Prostate gland (tissue), 2 donors: ENCODE data around the gene SEPTIN8.

Experiments used
- POLR2A ChIP-seq: fragments of 450-650 bp; IDR thresholded peaks from one replicate; pipeline ENCODE4 v1.6.1; 2016; ENCODE audit warnings: antibody characterized with exemption, mild to moderate bottlenecking
- POLR2AphosphoS5 ChIP-seq: sonication (generic); formaldehyde crosslinking; IDR thresholded peaks from one replicate; pipeline ENCODE4 v1.6.1; 2017; ENCODE audit warnings: antibody characterized with exemption
- TF ChIP-seq, protein P1 (sequence below), 4 experiments: fragments of 200-600 bp in 2 of 4; fragments of 450-650 bp in 2 of 4; sonication (generic) in 2 of 4; IDR thresholded peaks; 1 replicate in 3 of 4; 2 replicates in 1 of 4; pipeline ENCODE4 v1.5.1; 2016 to 2019; ENCODE audit warnings: antibody characterized with exemption in 4 of 4, mild to moderate bottlenecking in 2 of 4, moderate library complexity in 2 of 4

DNA sequence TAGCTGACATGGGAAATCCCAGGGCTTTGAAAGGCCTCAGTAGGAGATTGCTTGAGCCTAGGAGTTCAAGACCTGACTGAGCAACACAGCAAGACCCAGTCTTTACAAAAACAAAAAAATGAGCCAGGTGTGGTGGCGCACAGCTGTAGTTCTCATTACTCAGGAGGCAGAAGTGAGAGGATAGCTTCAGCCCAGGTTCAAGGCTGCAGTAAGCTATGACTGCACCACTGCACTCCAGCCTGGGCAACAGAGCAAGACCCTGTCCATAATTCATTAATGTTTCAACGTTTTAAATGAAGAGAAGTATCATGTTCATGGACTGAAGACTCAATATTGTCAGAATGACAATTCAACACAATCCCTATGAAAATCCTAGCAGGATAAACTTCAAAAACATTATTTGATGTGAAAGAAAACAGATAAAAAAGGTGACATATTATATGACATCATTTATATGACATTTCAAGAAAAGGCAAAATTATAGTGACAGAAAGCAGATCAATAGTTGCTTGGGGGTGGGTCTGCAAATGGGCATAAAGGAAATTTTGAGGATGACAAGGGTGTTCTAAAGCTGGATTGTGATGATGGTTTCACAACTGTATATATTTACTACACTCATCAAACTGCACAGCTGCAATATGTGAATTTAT is 43.4 kb downstream of the SEPTIN8 start:
- TF ChIP-seq, protein P1, sequence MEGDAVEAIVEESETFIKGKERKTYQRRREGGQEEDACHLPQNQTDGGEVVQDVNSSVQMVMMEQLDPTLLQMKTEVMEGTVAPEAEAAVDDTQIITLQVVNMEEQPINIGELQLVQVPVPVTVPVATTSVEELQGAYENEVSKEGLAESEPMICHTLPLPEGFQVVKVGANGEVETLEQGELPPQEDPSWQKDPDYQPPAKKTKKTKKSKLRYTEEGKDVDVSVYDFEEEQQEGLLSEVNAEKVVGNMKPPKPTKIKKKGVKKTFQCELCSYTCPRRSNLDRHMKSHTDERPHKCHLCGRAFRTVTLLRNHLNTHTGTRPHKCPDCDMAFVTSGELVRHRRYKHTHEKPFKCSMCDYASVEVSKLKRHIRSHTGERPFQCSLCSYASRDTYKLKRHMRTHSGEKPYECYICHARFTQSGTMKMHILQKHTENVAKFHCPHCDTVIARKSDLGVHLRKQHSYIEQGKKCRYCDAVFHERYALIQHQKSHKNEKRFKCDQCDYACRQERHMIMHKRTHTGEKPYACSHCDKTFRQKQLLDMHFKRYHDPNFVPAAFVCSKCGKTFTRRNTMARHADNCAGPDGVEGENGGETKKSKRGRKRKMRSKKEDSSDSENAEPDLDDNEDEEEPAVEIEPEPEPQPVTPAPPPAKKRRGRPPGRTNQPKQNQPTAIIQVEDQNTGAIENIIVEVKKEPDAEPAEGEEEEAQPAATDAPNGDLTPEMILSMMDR (IDR thresholded peaks at IDR 0.05) = no peak
- TF ChIP-seq POLR2A = no peak
- no peak for TF ChIP-seq POLR2AphosphoS5
